Immature natural killer cell (primary cell): ENCODE results near the gene GPS1. TPM values are rescaled to one million over a fixed set of nuclear protein-coding genes. Genes with fewer than 3 reads are reported as not detected.

Experiments
- DNase-seq, 3 donors: peaks; one replicate each; pipeline ENCODE4 v3.0.0; 2022; ENCODE audit warnings: mixed read lengths in 1 of 3
- H3K27ac Mint-ChIP-seq, 6 donors: one replicate each; pipeline ENCODE4 v1.8.0; 2020; ENCODE audit warnings: mixed read lengths in 6 of 6, mild to moderate bottlenecking in 5 of 6, inconsistent platforms in 4 of 6, moderate library complexity in 3 of 6
- H3K27me3 Mint-ChIP-seq, 3 donors: one replicate each; pipeline ENCODE4 v1.8.0; 2020 to 2021; ENCODE audit warnings: low read depth in 3 of 3, mild to moderate bottlenecking in 3 of 3, mixed read lengths in 3 of 3, moderate library complexity in 3 of 3, inconsistent platforms in 1 of 3
- H3K36me3 Mint-ChIP-seq, 3 donors: one replicate each; pipeline ENCODE4 v1.8.0; 2020; ENCODE audit warnings: mixed read lengths in 3 of 3, inconsistent platforms in 2 of 3, mild to moderate bottlenecking in 2 of 3
- H3K4me1 Mint-ChIP-seq, 2 donors: one replicate each; pipeline ENCODE4 v1.8.0; 2020; ENCODE audit warnings: inconsistent platforms in 2 of 2, mild to moderate bottlenecking in 2 of 2, mixed read lengths in 2 of 2, moderate library complexity in 1 of 2
- H3K4me3 Mint-ChIP-seq, 5 donors: one replicate each; pipeline ENCODE4 v1.8.0; 2020; ENCODE audit warnings: mild to moderate bottlenecking in 5 of 5, mixed read lengths in 5 of 5, inconsistent platforms in 3 of 5, moderate library complexity in 3 of 5
- H3K9me3 Mint-ChIP-seq, 6 donors: one replicate each; pipeline ENCODE4 v1.8.0; 2020; ENCODE audit warnings: mild to moderate bottlenecking in 6 of 6, mixed read lengths in 6 of 6, inconsistent platforms in 4 of 6, moderate library complexity in 3 of 6
- polyA plus RNA-seq, 3 donors: library from polyadenylated mRNA; unstranded; fragments of 300-500 nt; fragmentation: Illumina TruSeq; gene quantifications; one replicate each; pipeline ENCODE4 v1.2.3, GENCODE V29; 2021

Gene GPS1
- polyA plus RNA-seq, 3 donors from 2014 or later: 174 to 212 (median 183) TPM

DNA sequence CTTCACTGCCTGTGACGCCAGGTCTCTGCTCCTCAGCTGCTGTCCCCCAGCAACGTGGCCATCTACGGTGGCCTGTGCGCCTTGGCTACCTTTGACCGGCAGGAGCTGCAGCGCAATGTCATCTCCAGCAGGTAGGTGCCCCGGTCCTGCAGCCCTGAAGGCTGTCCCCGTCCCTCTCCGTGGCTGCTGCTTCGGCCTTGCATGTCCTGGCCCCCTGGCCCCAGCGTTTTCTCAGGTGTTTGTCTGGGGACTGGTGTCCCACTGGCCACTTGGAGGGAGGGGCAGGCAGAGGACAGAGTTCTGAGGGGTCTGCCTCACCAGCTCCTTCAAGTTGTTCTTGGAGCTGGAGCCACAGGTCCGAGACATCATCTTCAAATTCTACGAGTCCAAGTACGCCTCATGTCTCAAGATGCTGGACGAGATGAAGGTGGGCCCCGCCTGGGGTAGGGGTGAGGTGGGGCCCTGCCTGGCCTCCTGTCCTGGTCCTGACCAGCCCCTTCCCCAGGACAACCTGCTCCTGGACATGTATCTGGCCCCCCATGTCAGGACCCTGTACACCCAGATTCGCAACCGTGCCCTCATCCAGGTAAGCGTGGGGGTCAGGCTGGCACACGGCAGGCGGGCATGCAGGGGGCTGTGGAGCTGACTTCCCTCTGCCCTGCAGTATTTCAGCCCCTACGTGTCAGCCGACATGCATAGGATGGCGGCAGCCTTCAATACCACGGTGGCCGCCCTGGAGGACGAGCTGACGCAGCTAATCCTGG lies 4.4 kb downstream of the GPS1 start:
- no peak overlapping the region for H3K4me3 Mint-ChIP-seq
- H3K36me3 Mint-ChIP-seq: no peaks in the 10 kb centered on the region

DNA sequence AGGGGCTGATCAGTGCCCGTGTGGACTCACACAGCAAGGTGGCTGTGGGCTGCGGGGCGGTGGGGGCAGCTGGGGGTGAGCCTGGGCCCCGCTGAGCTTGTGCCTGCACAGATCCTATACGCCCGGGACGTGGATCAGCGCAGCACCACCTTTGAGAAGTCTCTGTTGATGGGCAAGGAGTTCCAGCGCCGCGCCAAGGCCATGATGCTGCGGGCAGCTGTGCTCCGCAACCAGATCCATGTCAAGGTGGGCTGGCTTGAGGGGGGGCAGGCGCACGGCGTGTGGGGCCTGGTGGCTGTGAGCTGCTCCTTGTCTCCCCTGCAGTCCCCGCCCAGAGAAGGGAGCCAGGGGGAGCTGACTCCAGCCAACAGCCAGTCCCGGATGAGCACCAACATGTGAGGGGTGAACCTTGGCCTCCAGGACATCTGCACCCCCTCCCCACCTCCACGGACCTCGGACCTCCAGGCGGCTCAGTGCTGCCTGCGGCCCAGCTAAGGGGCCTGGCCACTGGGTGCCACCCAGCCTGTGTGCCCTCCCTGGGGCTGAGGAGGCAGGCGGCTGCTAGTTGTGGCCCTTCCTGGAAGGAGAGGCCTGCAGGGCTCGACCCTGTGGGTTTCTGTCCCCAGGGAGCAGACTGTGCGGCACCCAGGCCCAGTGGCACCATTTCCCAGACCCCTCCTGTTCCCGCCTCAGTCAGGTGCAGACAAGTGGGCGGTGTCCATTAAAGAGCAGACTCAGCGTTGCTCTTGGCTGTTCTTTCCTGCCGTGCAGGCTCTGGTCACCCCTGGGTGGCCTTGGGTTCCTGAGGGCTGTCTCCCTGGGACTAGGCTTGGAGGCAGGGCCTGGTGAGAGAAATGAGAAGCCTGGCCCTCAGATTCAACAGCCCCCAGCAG lies 5.3 kb downstream of the GPS1 start:
- Mint-ChIP-seq H3K27me3 (peaks cover 0 to 2% (median 0%) of the 10 kb centered on the region in 3 donors), H3K4me3 (no peak overlapping the region), H3K4me1 (peaks cover 0 to 10% of the 10 kb centered on the region in 2 donors), H3K27ac (no peak overlapping the region), H3K9me3 (no peaks in the 10 kb centered on the region), H3K36me3 (no peaks in the 10 kb centered on the region)
- no peak for DNase-seq

More for the DNA sequence above, 4.4 kb downstream of the GPS1 start:
- no peaks in the 10 kb centered on the region for H3K9me3 Mint-ChIP-seq
- DNase-seq: no peak
- H3K27ac Mint-ChIP-seq: no peak overlapping the region
- H3K27me3 Mint-ChIP-seq: peaks cover 0 to 2% (median 0%) of the 10 kb centered on the region in 3 donors
- peaks cover 0 to 10% of the 10 kb centered on the region in 2 donors for H3K4me1 Mint-ChIP-seq

DNA sequence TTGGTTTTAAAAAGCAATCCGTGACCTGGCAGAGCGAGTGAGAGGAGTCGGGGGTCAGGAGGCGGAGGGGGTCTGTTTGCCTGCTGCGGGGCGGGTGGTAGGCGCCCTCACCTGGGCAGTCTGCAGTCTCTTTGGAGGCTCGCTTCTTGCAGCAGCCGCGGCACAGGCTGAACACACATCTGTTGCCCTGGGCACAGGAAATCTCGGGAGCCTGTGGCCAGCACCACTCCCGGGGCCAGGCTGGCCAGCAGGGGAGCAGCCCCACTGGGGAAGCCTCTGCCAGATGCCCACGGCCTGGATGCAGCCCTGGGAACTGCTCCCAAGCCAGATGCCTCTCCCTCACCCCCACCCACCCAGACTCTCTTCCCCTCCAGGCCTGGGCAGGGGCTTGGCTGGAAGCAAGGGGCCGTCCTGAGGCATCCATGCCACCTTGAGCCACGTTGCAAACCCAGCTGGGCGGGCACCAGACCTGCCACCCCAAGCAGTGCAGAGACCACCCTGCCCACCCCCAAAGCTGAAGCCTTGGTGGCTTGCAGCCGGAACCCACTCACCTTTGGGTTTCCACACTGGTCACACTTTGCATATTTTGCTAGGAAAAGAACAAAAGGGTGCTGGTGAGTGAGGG lies 6.6 kb downstream of the GPS1 start:
- Mint-ChIP-seq H3K27ac (no peak overlapping the region), H3K36me3 (no peaks in the 10 kb centered on the region), H3K4me3 (no peak overlapping the region), H3K27me3 (no peaks in the 10 kb centered on the region), H3K9me3 (no peaks in the 10 kb centered on the region), H3K4me1 (peaks cover 0 to 2% of the 10 kb centered on the region in 2 donors)
- DNase-seq: no peak

DNA sequence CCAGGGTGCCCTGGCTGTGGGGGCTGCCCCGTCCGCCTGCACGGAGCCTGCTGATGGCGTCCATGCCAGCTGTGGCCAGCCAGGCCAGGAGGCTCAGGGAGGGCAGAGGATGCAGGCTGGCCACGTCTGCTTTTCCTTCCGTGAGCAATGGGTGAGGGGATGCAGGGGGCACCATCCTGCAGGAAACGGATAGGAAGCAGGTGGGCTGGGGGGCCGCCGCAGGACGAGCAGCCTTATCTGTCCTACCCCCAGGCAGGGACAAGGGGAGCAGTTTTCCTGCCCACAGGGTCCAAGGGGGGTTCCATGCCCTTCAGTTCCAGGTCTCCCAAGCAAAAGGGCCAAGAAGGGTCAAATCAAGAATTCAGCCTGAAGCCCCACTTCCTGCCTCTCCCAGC lies 7.2 kb downstream of the GPS1 start:
- no peak for DNase-seq
- Mint-ChIP-seq H3K4me3 (no peak overlapping the region), H3K4me1 (no peaks in the 10 kb centered on the region), H3K27me3 (no peaks in the 10 kb centered on the region), H3K9me3 (no peaks in the 10 kb centered on the region), H3K27ac (no peak overlapping the region), H3K36me3 (no peaks in the 10 kb centered on the region)

DNA sequence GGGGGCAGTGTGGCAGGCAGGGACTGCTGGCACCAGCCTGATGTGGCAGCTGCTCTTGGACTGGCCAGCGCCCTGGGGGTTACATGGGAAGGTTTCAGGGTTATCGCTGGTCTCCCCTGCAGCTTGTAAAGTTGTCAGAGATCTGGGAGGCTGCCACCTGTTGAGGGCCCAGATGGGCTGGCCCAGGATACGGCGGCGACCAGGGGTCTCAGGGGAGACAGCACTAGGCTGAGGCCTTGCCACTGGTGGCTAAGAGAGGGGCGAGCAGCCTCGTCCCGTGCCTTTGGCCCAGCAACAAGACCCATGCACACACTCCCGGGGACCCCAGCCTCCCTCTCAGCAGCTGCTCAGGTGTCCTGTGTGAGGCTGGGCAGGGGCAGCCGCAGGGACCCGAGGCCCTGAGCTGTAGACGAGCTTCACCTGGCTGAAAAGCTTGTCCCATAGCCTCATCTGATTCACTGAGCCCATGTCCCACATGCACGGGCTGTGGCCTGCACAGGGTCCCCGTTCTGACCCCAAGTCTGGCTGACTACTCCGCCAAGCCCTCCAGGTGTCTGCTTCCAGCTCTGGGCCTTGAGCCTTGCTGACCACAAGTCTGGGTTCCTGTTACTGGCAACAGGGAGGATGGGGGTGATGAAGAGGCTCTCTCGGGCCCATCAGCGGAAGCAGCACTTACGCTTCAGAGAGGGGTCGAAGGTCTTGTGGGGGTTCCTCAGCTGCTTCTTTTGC lies 7.7 kb downstream of the GPS1 start:
- peaks cover 0 to 2% (median 0%) of the 10 kb centered on the region in 3 donors for H3K27me3 Mint-ChIP-seq
- H3K4me3 Mint-ChIP-seq: no peak overlapping the region
- no peak for DNase-seq
- H3K36me3 Mint-ChIP-seq: no peaks in the 10 kb centered on the region
- no peaks in the 10 kb centered on the region for H3K9me3 Mint-ChIP-seq
- peak overlapping the region in 1 of 6 donors; percentile 34 for H3K27ac Mint-ChIP-seq
- H3K4me1 Mint-ChIP-seq: peaks cover 0 to 5% of the 10 kb centered on the region in 2 donors

DNA sequence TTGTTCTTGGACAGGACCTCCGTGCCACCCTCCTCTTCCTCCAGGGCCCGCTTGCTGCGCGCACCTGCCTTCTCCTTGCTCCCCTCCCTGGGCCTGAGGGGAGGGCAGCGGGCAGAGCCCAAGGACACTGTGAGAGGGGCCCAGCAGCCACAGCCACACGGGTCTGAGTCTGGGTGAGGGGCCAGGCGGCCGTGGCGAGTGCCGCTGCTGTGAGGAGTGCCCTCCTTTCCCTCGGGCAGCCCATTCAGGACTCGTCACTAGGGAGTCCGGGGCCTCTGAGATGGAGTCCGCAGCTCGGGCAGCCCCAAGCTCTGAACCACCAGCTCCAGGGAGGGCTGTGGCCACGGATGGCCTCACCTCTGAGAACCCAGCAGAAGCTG lies 8.3 kb downstream of the GPS1 start:
- peaks cover 0 to 7% of the 10 kb centered on the region in 2 donors for H3K4me1 Mint-ChIP-seq
- H3K9me3 Mint-ChIP-seq: no peaks in the 10 kb centered on the region
- H3K4me3 Mint-ChIP-seq: no peak overlapping the region
- peaks cover 0 to 2% (median 1%) of the 10 kb centered on the region in 3 donors for H3K27me3 Mint-ChIP-seq
- H3K36me3 Mint-ChIP-seq: no peaks in the 10 kb centered on the region
- H3K27ac Mint-ChIP-seq: no peak overlapping the region
- DNase-seq: no peak

DNA sequence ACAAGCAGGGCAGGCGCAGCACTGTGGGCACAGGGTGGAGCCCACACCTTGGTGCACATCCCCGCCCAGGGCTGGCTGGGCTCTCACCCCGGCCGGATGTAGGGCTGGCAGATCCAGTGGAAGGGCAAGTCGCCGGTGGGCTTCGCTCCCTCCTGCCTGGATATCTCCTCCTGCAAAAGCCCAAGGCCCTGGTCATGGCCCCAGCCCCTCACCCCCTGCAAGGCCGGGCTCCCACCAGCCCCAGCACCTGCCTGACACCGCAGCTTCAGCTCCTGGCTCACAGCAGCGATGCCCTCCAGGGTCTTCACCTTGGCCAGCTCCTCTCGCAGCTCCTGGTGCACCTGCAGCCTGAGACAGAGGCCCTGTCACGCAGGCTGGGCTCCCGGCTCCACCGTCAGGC lies 8.9 kb downstream of the GPS1 start:
- H3K9me3 Mint-ChIP-seq: no peaks in the 10 kb centered on the region
- H3K4me1 Mint-ChIP-seq: peaks cover 0 to 7% of the 10 kb centered on the region in 2 donors
- no peaks in the 10 kb centered on the region for H3K36me3 Mint-ChIP-seq
- no peak overlapping the region for H3K27ac Mint-ChIP-seq
- no peak for DNase-seq
- peaks cover 0 to 2% (median 1%) of the 10 kb centered on the region in 3 donors for H3K27me3 Mint-ChIP-seq
- H3K4me3 Mint-ChIP-seq: no peak overlapping the region

DNA sequence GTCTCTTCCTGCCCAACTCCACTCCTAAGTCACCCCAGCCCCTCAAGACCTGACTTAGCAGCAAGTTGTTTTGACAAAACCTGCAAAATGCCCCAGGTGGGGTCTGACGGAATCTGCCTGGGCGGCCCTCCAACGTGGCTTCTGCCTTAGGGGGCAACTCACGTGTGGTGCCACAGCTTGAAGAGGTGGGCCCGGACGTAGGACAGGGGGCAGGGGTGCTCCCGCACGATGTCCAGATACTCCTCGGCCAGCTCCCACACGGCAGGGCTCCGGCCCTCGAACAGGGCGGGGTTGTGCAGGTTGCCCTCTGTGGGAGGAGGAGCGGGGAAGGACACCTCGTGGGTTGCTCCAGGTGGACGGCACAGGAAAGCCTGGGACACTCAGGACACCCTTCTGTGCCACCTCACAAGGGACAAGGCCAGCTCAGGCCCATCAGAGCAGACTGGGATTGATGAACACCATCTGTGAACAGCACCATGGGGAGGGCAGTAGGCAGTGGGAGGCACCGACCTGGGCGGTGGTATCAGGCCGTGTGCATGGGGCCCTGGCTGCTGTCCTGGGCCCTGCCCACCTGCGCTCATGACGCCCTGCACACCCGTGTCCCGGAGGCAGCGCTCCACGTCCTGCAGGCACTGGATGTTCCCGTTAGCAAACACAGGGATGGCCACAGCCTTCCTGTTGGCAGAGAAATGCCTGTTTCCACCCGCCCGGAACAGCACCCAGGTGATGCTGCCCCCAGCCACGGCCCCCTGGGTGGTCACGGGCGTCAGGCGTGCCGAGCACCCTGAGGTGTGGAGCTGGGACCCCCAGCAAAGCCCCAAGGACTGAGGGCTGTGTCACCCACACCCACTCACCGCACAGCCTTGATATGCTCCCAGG lies 9.6 kb downstream of the GPS1 start:
- no peak overlapping the region for H3K27ac Mint-ChIP-seq
- peaks cover 3 to 5% (median 5%) of the 10 kb centered on the region in 3 donors for H3K27me3 Mint-ChIP-seq

DNA sequence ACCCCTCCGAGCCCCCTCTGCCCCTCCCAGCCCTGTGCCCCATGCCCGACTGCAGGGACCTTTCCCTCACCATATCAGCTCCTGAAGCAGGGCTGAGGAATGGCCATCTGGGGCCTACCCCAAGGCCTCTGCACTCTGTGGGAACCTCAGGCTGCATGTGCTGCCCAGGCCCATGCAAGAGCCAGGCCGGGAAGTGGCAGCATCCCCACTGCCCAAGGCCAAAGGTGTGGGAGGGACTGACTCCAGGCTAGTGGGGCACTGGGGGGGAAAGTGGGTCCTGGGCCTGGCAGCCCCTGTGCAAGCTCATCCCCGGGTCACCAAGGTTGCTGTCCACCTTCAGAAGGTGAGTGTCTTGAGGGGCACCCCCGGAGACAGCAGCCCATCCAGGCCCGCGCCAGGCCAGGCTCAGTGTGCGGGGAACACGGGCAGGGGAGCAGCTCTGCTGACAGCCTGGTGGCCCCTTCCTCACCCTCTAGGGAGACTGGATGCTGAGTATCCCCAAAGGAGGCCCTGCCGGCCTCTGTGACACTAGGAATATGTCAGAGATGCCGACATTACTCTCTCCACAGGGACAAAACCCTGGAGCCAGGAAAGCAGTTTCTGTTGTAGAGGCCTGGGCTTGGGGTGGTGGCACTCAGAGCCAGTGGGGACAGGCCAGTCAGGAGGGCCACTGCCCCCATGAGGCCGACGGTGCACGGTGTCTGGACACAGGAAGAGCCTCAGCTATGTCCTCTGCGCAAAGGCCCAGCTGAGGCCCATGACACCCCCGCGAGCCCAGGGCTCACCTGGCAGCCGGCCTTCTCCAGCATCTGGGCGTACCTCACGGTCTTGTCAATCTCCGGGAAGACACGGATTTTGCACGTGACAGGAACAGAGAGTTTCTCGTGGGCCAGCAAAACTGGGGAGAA lies 10.6 kb downstream of the GPS1 start:
- Mint-ChIP-seq H3K27me3 (peaks cover 4 to 10% (median 5%) of the 10 kb centered on the region in 3 donors), H3K9me3 (no peaks in the 10 kb centered on the region), H3K4me1 (peaks cover 6 to 18% of the 10 kb centered on the region in 2 donors), H3K27ac (no peak overlapping the region), H3K4me3 (no peak overlapping the region), H3K36me3 (no peaks in the 10 kb centered on the region)
- DNase-seq: no peak

More for the DNA sequence above, 9.6 kb downstream of the GPS1 start:
- no peaks in the 10 kb centered on the region for H3K9me3 Mint-ChIP-seq
- no peaks in the 10 kb centered on the region for H3K36me3 Mint-ChIP-seq
- no peak for DNase-seq
- H3K4me3 Mint-ChIP-seq: no peak overlapping the region
- peaks cover 3 to 11% of the 10 kb centered on the region in 2 donors for H3K4me1 Mint-ChIP-seq

DNA sequence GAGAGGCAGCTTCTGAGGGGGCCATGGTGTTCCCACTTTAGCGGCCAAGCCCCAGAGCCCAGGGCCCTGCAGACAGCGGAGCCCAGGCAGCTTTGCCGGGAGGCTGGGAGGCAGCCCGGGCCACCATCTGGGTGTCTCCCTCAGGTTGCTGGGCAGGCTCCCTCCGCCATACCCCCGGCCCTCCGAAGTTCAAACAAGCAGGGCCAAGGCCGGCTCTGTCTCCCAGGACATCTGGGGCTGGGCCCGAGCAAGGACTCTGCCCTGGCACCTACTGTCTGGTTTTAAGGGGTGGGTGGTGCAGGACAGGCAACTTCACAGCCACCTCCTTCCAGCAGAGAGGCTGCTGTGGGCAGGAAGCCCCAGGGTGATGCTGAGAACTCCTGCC lies 11.3 kb downstream of the GPS1 start:
- peaks cover 6 to 19% of the 10 kb centered on the region in 2 donors for H3K4me1 Mint-ChIP-seq
- H3K36me3 Mint-ChIP-seq: no peaks in the 10 kb centered on the region
- H3K9me3 Mint-ChIP-seq: no peaks in the 10 kb centered on the region
- no peak overlapping the region for H3K4me3 Mint-ChIP-seq
- peaks cover 4 to 10% (median 5%) of the 10 kb centered on the region in 3 donors for H3K27me3 Mint-ChIP-seq
- no peak overlapping the region for H3K27ac Mint-ChIP-seq
- no peak for DNase-seq

DNA sequence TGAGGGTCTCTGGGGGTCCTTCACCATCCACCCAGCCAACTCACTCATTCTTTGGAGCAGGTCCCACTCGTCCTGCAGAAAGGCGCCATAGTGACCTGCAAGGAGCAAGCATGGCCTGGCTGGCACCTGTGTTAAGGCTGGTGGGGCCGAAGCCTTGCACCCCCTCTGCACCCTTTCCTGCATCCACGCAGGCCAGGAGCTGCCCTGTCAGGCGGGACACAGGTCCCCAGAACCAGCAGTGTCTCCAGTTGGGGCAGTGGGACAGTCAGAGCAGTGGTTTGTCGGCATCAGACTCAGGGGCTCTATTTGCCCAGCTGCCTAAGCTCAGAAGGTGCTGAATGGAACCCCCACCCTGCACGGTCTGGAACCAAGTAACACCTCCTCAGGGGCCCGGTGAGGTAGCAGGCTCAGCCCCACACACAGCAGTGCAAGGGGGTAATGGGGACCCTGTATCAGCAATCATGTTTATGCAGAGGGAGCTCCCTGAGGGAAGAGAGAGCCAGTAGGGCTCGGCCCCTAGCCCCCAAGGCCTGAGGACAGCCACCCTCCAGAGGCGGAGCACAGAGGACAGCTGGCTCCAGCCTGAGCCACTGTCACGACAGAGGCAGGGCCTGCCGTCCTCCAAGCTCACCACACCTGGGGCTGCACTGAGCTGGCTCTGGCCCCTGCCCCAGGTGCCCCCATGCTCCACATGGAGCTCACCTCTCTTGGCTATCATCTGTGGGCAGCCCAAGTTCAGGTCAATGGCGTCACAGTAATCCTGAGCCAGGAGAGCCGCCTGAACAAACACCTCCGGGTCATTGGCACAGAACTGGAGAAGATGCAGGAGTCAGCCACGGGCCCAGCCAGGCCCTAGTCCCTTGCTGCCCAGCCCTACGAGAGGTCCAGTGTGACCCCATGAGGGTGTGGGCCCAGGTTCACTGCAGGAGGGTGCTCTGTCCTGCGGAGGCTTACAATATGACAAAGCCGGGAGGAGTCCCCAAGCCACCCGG lies 12.0 kb downstream of the GPS1 start:
- no peak for DNase-seq
- Mint-ChIP-seq H3K27ac (peak overlapping the region in 4 of 6 donors; percentile 34 to 83 (median 49)), H3K36me3 (no peaks in the 10 kb centered on the region), H3K27me3 (peaks cover 4 to 10% (median 5%) of the 10 kb centered on the region in 3 donors), H3K4me3 (peak overlapping the region; percentile 59 to 74 (median 69)), H3K4me1 (peaks cover 6 to 19% of the 10 kb centered on the region in 2 donors), H3K9me3 (no peaks in the 10 kb centered on the region)
